Measurements from ENCODE around the gene CLDN25. TPM values are rescaled to one million over a fixed set of nuclear protein-coding genes. Genes with fewer than 3 reads are reported as not detected.

Gene CLDN25
- total RNA-seq, 1 donor from 2014 or later: not detected

GRCh38 chr11:113796663-113797259 lies 17.2 kb downstream of the CLDN25 start:
- no peak for DNase-seq
- ATAC-seq (ENCODE audit: poor library complexity): peak; percentile 89
- intact Hi-C loops (cut with DNase I): no loop called here

- intact Hi-C loops (cut with DNase I): loop anchor here (10.0 kb wide), 1 partner anchor 72 kb away; the partner anchor contains the start of gene USP28
- DNase-seq (no peak), ATAC-seq (ENCODE audit: poor library complexity) (no peak)
These were observed 23.0 kb downstream of the CLDN25 start for GRCh38 chr11:113802621-113803020.

- intact Hi-C loops (cut with DNase I): loop anchor here (10.0 kb wide), 1 partner anchor 69 kb away; the partner anchor contains the start of gene USP28
- no peak for DNase-seq
- no peak for ATAC-seq (ENCODE audit: poor library complexity)
These were observed 26.0 kb downstream of the CLDN25 start for GRCh38 chr11:113805640-113806039.

GRCh38 chr11:113806406-113806805 lies 26.8 kb downstream of the CLDN25 start:
- intact Hi-C loops (cut with DNase I): loop anchor here (10.0 kb wide), 1 partner anchor 68 kb away; the partner anchor contains the start of gene USP28
- DNase-seq: no peak
- ATAC-seq (ENCODE audit: poor library complexity): peak; percentile 75

GRCh38 chr11:113808931-113809330 lies 29.3 kb downstream of the CLDN25 start:
- DNase-seq: no peak
- intact Hi-C loops (cut with DNase I): loop anchor here (10.0 kb wide), 1 partner anchor 66 kb away; the partner anchor contains the start of gene USP28
- ATAC-seq (ENCODE audit: poor library complexity): no peak

- DNase-seq (no peak), ATAC-seq (ENCODE audit: poor library complexity) (no peak)
- intact Hi-C loops (cut with DNase I): no loop called here
These were observed 34.6 kb downstream of the CLDN25 start for GRCh38 chr11:113814181-113814580.

- intact Hi-C loops (cut with DNase I): no loop called here
- DNase-seq (no peak), ATAC-seq (ENCODE audit: poor library complexity) (no peak)
These were observed 37.6 kb downstream of the CLDN25 start for GRCh38 chr11:113817162-113817561.

GRCh38 chr11:113817626-113818025 lies 38.0 kb downstream of the CLDN25 start:
- ATAC-seq (ENCODE audit: poor library complexity) (no peak), DNase-seq (no peak)
- intact Hi-C loops (cut with DNase I): no loop called here

- DNase-seq: no peak
- intact Hi-C loops (cut with DNase I): no loop called here
- no peak for ATAC-seq (ENCODE audit: poor library complexity)
These were observed 38.8 kb downstream of the CLDN25 start for GRCh38 chr11:113818426-113818825.

GRCh38 chr11:113827477-113827876 lies 47.9 kb downstream of the CLDN25 start:
- ATAC-seq (ENCODE audit: poor library complexity) (no peak), DNase-seq (no peak)
- intact Hi-C loops (cut with DNase I): no loop called here

GRCh38 chr11:113828191-113828590 lies 48.6 kb downstream of the CLDN25 start:
- intact Hi-C loops (cut with DNase I): no loop called here
- DNase-seq (no peak), ATAC-seq (ENCODE audit: poor library complexity) (no peak)

GRCh38 chr11:113829751-113830150 lies 50.2 kb downstream of the CLDN25 start:
- ATAC-seq (ENCODE audit: poor library complexity): no peak
- DNase-seq: no peak
- intact Hi-C loops (cut with DNase I): no loop called here

Other genes starting within 250 kb of the CLDN25 start
- 1.3 TPM for gene TMPRSS5, start 73.5 kb upstream of the CLDN25 start, total RNA-seq
- 8.4 TPM for gene ZW10, start 6.1 kb upstream of the CLDN25 start, total RNA-seq
- gene USP28, start 95.8 kb downstream of the CLDN25 start, total RNA-seq: 136 TPM
- gene HTR3B, start 125.0 kb downstream of the CLDN25 start, total RNA-seq: not detected
- gene HTR3A, start 195.3 kb downstream of the CLDN25 start, total RNA-seq: not detected